Measurements from ENCODE around the gene CAMK1D.

The CAMK1D gene

DNA sequence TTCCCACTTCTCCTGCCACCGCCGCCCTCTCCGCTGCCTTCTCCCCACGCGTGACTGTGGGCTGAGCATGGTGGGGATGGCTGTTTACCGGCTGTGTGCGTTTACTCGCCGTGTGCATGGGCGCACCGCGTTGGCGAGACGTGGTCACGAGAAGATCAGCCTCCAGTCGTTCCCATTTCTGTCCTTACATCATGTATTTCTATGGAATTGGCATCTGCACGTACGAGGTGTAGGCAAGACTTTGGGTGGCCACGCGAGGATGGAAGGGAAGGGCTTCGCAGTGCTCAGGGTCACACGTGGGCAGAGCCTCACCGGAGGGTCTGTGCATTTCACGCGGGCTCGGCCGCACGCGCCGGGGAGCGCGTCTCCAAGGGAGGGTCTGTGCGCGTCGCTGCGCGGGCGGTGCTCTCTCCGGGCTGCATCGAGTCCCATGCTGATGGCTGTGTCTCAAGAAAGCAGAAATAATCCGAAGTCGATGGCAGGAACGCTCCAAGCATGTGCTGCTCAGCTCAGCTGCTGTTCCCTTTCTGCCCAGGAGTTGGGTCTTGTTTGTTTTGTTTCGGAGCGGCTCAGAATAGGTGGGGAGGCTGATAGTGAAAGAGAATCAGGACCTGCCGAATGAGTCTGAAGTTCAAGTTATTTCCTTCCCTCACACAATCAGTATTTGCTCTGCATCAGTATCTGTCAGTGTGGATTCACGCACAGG lies 973 bp downstream of the CAMK1D start:
- no peaks in the 10 kb centered on the region for H4K20me1 ChIP-seq (ENCODE audit: insufficient read depth, low read length)
- H3K36me3 ChIP-seq (ENCODE audit: insufficient read depth, low read length), result no peaks in the 10 kb centered on the region
- H3K4me2 ChIP-seq (ENCODE audit: low read length), result peak overlapping the region; percentile 82
- H3K27ac ChIP-seq (ENCODE audit: low read depth, low read length, poor library complexity, severe bottlenecking), result no peak overlapping the region
- H3K9ac ChIP-seq (ENCODE audit: low read length), result peak overlapping the region; percentile 64
- TF ChIP-seq EZH2 (IDR thresholded peaks at IDR 0.05; ENCODE audit: borderline replicate concordance, low read length), result no peak
- TF ChIP-seq CTCF (IDR thresholded peaks at IDR 0.05; ENCODE audit: low read length), result no peak
- peaks cover 6% of the 10 kb centered on the region for H3K4me1 ChIP-seq (ENCODE audit: insufficient read depth, low read length, severe bottlenecking)
- H3K27me3 ChIP-seq (ENCODE audit: insufficient read depth, low read length), result 0 out of 2 replicates have a peak, but pooled peaks cover 5% of the 10 kb centered on the region
- H3F3A ChIP-seq (ENCODE audit: insufficient read depth, low read length), result no peaks in the 10 kb centered on the region
- H3K4me3 ChIP-seq (ENCODE audit: low read depth, low read length, poor library complexity, severe bottlenecking), result peak overlapping the region; percentile 65
- no peaks in the 10 kb centered on the region for H3K9me3 ChIP-seq (ENCODE audit: low read length)
- no peak overlapping the region for H2AFZ ChIP-seq (ENCODE audit: low read length)
- H3K79me2 ChIP-seq (ENCODE audit: insufficient read depth, low read length), result no peaks in the 10 kb centered on the region
- no peaks in the 10 kb centered on the region for H3K9me2 ChIP-seq (ENCODE audit: low read depth, low read length)

DNA sequence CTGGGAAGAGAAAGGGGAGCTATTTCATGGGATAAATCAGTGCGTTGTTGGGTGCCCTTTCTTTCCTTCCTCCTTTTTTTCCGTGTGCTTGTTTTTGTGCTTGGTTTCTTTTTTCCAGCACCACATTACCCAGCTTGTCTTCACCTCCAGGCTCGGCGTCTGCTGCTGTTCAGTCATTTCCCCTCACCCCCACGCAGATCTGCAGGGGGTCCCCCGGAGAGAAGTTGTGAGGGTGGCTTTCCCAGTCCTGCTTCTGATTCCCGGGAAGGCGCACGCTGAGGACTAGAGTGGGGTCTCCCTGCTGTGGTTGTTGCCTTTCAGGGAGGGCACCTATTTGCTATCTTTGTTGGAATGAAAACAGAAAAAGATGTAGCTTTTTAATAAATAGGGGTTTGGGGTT lies 1.6 kb downstream of the CAMK1D start:
- Histone ChIP-seq H3K9me2 (ENCODE audit: low read depth, low read length) (no peaks in the 10 kb centered on the region), H3K4me1 (ENCODE audit: insufficient read depth, low read length, severe bottlenecking) (peaks cover 6% of the 10 kb centered on the region), H2AFZ (ENCODE audit: low read length) (no peak overlapping the region), H3K4me3 (ENCODE audit: low read depth, low read length, poor library complexity, severe bottlenecking) (no peak overlapping the region), H3K79me2 (ENCODE audit: insufficient read depth, low read length) (no peaks in the 10 kb centered on the region), H3K27me3 (ENCODE audit: insufficient read depth, low read length) (0 out of 2 replicates have a peak, but pooled peaks cover 5% of the 10 kb centered on the region), H3F3A (ENCODE audit: insufficient read depth, low read length) (no peaks in the 10 kb centered on the region), H3K36me3 (ENCODE audit: insufficient read depth, low read length) (no peaks in the 10 kb centered on the region), H4K20me1 (ENCODE audit: insufficient read depth, low read length) (no peaks in the 10 kb centered on the region), H3K9me3 (ENCODE audit: low read length) (no peaks in the 10 kb centered on the region), H3K27ac (ENCODE audit: low read depth, low read length, poor library complexity, severe bottlenecking) (no peak overlapping the region), H3K4me2 (ENCODE audit: low read length) (peak overlapping the region; percentile 82; the same call in 1 of the 2 replicates), H3K9ac (ENCODE audit: low read length) (no peak overlapping the region)
- TF ChIP-seq EZH2 (IDR thresholded peaks at IDR 0.05; ENCODE audit: borderline replicate concordance, low read length) (no peak), CTCF (IDR thresholded peaks at IDR 0.05; ENCODE audit: low read length) (no peak)

- no peaks in the 10 kb centered on the region for H3K79me2 ChIP-seq (ENCODE audit: insufficient read depth, low read length)
- H3F3A ChIP-seq (ENCODE audit: insufficient read depth, low read length), result no peaks in the 10 kb centered on the region
- no peaks in the 10 kb centered on the region for H3K9me2 ChIP-seq (ENCODE audit: low read depth, low read length)
- H3K4me1 ChIP-seq (ENCODE audit: insufficient read depth, low read length, severe bottlenecking), result peaks cover 6% of the 10 kb centered on the region
- TF ChIP-seq CTCF (IDR thresholded peaks at IDR 0.05; ENCODE audit: low read length) (no peak), EZH2 (IDR thresholded peaks at IDR 0.05; ENCODE audit: borderline replicate concordance, low read length) (no peak)
- H3K4me2 ChIP-seq (ENCODE audit: low read length), result no peak overlapping the region
- no peaks in the 10 kb centered on the region for H3K36me3 ChIP-seq (ENCODE audit: insufficient read depth, low read length)
- no peaks in the 10 kb centered on the region for H4K20me1 ChIP-seq (ENCODE audit: insufficient read depth, low read length)
- H2AFZ ChIP-seq (ENCODE audit: low read length), result no peak overlapping the region
- H3K9ac ChIP-seq (ENCODE audit: low read length), result no peak overlapping the region
- H3K27ac ChIP-seq (ENCODE audit: low read depth, low read length, poor library complexity, severe bottlenecking), result no peak overlapping the region
- H3K27me3 ChIP-seq (ENCODE audit: insufficient read depth, low read length), result 0 out of 2 replicates have a peak, but pooled peaks cover 5% of the 10 kb centered on the region
- no peak overlapping the region for H3K4me3 ChIP-seq (ENCODE audit: low read depth, low read length, poor library complexity, severe bottlenecking)
- H3K9me3 ChIP-seq (ENCODE audit: low read length), result no peaks in the 10 kb centered on the region
Measured at GRCh38 chr10:12351447-12351846, 2.1 kb downstream of the CAMK1D start.
